Activated CD4-positive, CD25-positive, alpha-beta regulatory T cell treated with anti-CD3 and anti-CD28 coated beads, Interleukin-2, amount 50 U/mL, for 16 hours (primary cell): ENCODE measurements around the gene PDE8B.

Source experiments
- DNase-seq: peaks from one replicate; pipeline ENCODE4 v3.0.0-alpha.2; 2020; ENCODE audit warnings: low read depth, low spot score

PDE8B gene

GRCh38 chr5:77192441-77193050 is 17.9 kb upstream of the PDE8B start:
- no peak for DNase-seq

GRCh38 chr5:77194762-77195161 is 15.7 kb upstream of the PDE8B start:
- no peak for DNase-seq

- no peak for DNase-seq
Observed at GRCh38 chr5:77197840-77198554, 12.5 kb upstream of the PDE8B start.

DNA sequence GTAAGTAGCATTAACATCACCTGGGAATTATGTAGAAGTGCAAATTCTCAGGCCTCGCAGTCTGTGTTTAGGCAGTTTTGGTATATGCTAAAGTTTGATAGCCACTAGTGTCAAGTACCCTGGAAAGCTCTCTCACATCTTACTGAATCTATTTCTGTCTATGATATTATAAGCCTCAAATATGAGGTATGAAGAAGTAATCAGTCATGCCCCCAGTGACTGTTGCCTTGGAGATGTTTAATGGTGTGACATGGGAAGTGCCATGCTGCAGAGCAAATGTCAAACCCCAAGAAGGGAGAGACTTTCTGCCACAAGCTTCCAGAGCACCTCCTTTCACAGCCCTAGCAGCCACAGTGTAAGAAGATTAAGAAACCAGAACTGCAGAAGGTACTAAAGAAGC is 9.8 kb upstream of the PDE8B start:
- no peak for DNase-seq

DNA sequence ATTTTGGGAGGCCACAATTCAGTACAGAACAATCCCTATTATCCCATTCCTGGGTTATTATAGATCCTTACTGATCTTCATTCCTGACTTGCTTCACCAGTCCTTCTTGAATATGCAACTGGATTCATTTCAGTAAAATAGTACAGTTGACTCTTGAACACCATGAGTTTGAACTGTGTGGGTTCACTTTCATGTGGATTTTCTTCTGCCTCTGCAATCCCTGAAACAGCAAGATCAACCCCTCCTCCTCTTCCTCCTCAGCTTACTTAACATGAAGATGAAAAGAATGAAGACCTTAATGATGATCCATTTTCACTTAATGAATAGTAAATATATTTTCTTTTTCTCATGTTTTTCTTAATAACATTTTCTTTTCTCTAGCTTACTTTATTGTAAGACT is 8.3 kb upstream of the PDE8B start:
- no peak for DNase-seq

GRCh38 chr5:77204967-77205366 is 5.5 kb upstream of the PDE8B start:
- DNase-seq: no peak

DNA sequence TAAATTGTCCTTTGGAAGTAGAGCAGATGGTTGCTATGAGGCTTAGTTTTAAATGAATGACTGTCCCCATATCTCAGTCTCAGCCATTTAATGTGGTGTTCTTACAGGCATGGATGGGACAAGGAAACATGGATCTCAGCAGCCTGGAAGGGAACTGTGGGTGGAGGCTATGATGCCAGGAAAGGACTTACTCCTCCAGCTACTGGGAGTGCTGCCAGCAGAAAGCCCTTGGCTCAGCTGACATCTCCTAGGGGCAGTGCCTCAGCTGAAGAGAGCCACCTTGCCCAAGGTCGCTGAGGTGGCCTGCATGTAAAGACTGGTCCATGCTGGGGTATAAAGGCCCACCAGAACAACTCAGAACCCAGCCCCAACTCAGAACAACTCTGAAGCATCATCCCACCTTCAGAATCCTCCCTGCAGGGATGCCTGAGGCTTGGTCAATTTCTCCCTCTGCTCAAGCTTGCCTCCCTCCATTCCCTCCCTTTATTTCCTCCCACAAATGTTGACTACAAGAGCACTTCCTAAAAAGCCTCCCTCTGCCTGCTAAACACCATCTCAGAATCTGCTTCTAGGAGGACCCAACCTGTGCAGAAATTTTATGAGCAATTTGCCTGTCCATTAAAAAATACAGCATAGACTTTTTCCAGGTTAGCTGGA is 1.8 kb upstream of the PDE8B start:
- DNase-seq: no peak

DNA sequence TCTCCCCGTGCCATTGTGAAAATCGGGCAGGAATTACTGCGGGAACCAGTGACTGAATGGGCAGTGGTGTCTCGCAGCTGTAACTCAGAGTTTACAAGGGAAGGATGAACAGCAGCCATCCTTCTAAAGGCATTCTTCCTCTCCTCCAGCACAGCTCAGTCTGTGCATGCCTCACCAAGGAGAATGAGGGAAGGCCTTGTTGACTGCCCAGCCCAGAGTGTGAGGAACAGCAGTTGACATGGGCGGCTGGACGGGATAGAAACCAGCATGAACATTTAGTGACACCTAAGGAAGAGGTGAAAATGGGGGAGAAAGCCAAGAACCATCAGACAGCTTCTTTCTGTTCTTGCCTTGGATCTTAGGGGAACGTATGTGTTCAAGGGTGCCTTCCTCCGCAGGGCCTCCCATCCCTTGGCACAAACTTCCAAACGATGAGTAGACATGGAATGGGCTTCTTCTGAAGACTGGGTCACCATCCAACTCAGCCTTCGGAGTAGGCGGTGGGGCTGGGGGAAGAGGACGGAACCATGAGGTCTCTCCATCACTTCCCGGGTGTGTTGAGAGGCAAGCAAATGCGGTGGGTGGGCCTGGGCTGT is 887 bp upstream of the PDE8B start:
- no peak for DNase-seq

DNA sequence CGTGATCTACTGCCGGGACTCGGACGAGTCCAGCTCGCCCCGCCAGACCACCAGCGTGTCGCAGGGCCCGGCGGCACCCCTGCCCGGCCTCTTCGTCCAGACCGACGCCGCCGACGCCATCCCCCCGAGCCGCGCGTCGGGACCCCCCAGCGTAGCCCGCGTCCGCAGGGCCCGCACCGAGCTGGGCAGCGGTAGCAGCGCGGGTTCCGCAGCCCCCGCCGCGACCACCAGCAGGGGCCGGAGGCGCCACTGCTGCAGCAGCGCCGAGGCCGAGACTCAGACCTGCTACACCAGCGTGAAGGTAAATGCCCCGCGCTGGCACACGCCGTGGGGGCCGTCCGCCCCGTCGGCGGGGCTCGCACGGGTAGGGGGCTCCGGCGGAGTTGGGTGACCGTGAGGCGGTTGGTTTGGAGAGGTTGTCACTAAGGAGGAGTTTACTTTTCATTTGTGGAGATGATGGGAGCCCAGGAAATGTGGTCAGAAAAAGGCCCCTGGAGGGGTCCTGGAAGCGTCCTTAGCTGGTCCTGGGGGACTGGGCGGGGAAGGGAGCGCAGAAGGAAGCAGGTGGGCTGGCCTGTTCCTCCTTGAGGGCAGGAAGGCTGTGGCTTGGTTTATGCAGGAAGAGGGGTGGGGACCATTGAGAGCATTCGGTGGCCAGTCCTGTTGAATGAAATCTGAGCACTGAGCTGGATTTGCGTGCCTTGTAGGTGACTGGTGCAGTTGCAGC is 647 bp downstream of the PDE8B start:
- DNase-seq: no peak

- no peak for DNase-seq
Observed at GRCh38 chr5:77211691-77212047, 1.2 kb downstream of the PDE8B start.

DNA sequence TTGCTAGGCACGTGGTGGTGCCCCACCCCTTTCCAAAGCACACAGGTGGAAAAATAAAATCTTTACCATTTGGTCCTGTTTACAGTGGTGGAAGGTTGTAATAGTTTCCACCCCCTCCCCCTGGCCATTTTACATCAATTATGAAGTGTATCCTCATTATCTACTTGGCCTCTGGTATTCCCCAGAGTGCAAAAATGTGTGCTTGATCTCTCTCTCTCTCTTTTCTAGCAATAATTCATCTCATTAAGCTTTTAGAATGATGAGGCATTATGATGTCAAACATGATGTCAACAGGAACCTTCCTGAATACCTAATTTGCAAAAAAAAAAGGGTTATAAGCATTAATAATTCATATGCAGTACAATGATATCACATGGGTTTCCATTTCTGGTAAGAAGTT is 3.1 kb downstream of the PDE8B start:
- DNase-seq: no peak

- no peak for DNase-seq
Observed at GRCh38 chr5:77214151-77214550, 3.7 kb downstream of the PDE8B start.

GRCh38 chr5:77218263-77218662 is 7.8 kb downstream of the PDE8B start:
- no peak for DNase-seq

- no peak for DNase-seq
Observed at GRCh38 chr5:77221115-77221514, 10.6 kb downstream of the PDE8B start.

- DNase-seq: no peak
Observed at GRCh38 chr5:77222722-77223121, 12.2 kb downstream of the PDE8B start.

DNA sequence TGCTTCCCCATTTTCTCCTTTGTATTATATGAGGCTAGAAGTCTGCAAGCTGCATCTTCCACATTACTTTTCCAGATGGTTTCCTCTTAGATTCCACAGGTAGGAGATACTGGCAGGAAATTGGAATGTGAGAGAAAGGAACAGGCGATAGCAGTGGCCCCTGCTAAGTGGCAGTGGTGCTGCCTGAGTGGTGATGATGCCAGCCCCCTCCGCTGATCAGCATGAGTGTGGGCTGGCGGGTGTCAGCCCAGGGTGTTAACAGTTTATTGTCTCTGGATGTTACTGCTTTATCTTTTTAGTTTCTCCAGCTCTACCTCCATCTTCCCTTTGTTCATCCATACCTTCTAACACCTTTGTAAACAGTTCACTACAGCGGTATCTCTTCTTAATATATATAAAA is 13.2 kb downstream of the PDE8B start:
- no peak for DNase-seq

- DNase-seq: no peak
Observed at GRCh38 chr5:77224672-77225355, 14.3 kb downstream of the PDE8B start.

DNA sequence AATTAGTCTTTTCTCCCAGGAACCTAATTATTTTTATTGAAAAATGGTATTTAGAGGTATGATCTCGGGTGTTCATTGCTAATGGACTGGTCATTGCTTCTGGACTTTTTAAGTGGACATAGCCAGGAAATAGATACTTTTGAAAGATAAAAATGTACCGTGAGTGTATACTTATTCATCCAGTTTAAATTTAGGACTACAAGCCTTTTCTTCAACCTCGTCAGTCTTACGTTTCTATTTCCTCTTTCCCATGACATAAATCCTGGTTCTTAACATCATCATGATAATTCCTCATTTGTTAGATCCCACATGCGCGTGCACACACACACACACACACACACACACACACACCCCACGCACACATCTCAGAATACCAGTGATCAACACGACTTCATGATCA is 15.1 kb downstream of the PDE8B start:
- DNase-seq: no peak

- DNase-seq: no peak
Observed at GRCh38 chr5:77229887-77230286, 19.4 kb downstream of the PDE8B start.

GRCh38 chr5:77230727-77231470 is 20.4 kb downstream of the PDE8B start:
- DNase-seq: no peak
